Activated T-helper 1 cell treated with Interleukin-2 at 50 U/mL for 16 hours (primary cell): ENCODE data around the gene PLCXD1.
"Not testable (repeated sequence)": the region's sequence is repeated elsewhere in the genome, so short reads cannot be mapped to it uniquely, and the experiment has no call there.

ENCODE experiments used
- DNase-seq: peaks from one replicate; pipeline ENCODE4 v3.0.0-alpha.2; 2020; ENCODE audit warnings: low read depth

PLCXD1 gene

DNA sequence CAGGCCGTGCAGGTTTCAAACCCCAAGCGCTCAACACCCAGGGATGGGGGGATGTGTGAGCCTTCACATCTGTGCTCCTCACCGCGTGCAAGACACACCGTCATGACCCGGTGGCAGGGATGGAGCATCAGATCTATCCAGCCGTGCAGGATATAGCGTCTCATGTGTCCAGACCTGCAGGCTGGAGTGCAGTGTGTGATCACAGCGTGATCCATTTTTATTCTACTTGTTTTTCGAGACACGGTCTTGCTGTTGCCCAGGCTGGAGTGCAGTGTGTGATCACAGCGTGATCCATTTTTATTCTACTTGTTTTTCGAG lies 70.1 kb downstream of the PLCXD1 start:
- DNase-seq = not testable (repeated sequence)

DNA sequence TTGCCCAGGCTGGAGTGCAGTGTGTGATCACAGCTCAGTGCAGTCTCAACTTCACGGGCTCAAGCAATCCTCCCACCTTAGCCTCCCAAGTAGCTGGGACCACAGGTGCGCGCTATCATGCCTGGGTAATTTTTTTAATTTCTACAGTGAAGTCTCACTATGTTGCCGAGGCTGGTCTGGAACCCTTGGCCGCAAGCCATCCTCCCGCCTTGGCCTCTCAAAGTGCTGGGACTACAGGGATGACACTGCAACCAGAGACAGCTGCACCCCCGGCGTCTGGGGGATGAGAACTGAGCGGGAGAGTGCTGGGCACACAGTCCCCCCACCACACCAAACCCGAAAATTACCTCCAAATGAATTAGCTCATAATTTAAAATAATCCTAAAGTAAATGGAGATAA lies 70.6 kb downstream of the PLCXD1 start:
- DNase-seq = no peak

DNA sequence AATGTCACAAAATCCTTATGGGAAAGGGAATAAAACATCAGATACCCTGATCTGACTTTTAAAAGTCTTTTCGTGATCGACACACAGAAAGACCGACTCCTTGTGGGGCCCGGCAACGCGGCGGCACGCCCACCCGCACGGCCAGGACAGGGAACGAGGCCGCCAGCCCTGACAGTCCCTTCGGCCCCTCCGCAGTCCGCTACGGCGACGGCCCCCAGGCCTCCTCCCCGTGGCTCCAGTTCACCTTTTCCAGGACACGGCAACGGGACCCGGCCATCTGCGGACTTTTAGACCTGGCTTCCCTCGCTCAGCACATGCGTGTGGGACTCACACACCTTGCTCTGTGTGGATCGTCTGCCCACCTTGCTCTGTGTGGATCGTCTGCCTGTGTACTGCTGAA lies 71.0 kb downstream of the PLCXD1 start:
- DNase-seq = no peak

DNA sequence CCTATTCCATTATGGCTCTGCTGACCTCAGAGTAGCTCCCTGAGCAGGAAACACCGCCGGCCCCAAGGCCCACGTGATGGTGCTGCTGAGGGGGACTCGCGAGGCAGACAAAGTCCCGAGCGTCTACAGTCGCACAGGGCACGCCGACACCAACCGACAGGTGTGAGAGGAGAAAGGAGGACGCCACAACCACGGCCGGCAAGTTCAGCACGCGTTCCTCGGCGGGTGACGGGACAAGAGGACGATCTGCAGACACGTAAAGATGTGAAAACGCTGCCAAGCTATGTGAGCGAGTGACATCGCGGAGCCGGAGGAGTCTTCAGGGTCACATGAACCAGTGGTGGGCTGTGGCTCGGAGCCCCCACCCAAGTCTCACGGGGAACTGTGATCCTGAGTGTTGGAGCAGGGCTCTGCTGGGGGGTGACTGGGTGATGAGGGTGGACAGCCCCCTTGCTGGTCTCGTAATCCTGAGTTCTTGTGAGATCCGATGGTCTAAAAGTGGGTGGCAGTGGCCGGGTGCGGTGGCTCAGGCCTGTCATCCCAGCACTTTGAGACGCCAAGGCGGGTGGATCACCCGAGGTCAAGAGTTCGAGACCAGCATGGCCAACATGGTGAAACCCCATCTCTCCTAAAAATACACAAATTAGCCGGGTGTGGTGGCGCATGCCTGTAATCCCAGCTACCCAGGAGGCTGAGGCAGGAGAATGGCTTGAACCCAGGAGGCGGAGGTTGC lies 71.6 kb downstream of the PLCXD1 start:
- DNase-seq = no peak
